HPDE6-E6E7 (cell line): ENCODE measurements around the gene ART1.
A peak's percentile ranks its signal among the peaks of the same experiment; 100 is the strongest.

Experiments
- DNase-seq: peaks from one replicate; pipeline ENCODE4 v3.0.0; 2011; ENCODE audit warnings: missing footprints; ENCODE audit errors: extremely low spot score

ART1 gene

GRCh38 chr11:3665336-3666022 is 20.6 kb downstream of the ART1 start:
- DNase-seq = no peak

- DNase-seq = no peak
Measured at GRCh38 chr11:3666023-3666530, 21.1 kb downstream of the ART1 start.

- no peak for DNase-seq
Measured at GRCh38 chr11:3667149-3668035, 22.5 kb downstream of the ART1 start.

GRCh38 chr11:3669128-3669527 is 24.2 kb downstream of the ART1 start:
- DNase-seq = no peak

- DNase-seq = no peak
Measured at GRCh38 chr11:3669742-3670183, 24.8 kb downstream of the ART1 start.

GRCh38 chr11:3671334-3672254 is 26.7 kb downstream of the ART1 start, which contains the start of gene CHRNA10:
CHRNA10 (minus strand) TSS chr11:3671384; CDS start chr11:3671312, 72 bp downstream.
- no peak for DNase-seq

GRCh38 chr11:3674189-3674588 is 29.3 kb downstream of the ART1 start:
- peak; percentile 87 for DNase-seq

- DNase-seq = no peak
Measured at GRCh38 chr11:3675971-3676370, 31.0 kb downstream of the ART1 start.

- DNase-seq = no peak
Measured at GRCh38 chr11:3679077-3679476, 34.1 kb downstream of the ART1 start.

- no peak for DNase-seq
Measured at GRCh38 chr11:3683039-3683438, 38.1 kb downstream of the ART1 start.

- DNase-seq = no peak
Measured at GRCh38 chr11:3684129-3684818, 39.3 kb downstream of the ART1 start.

GRCh38 chr11:3684819-3685172 is 39.9 kb downstream of the ART1 start:
- no peak for DNase-seq

- no peak for DNase-seq
Measured at GRCh38 chr11:3685923-3686322, 41.0 kb downstream of the ART1 start.

- no peak for DNase-seq
Measured at GRCh38 chr11:3686751-3687150, 41.8 kb downstream of the ART1 start.

GRCh38 chr11:3700410-3700809 is 55.5 kb downstream of the ART1 start:
- no peak for DNase-seq

GRCh38 chr11:3700910-3701309 is 56.0 kb downstream of the ART1 start:
- DNase-seq = no peak

GRCh38 chr11:3703383-3703782 is 58.5 kb downstream of the ART1 start:
- DNase-seq = no peak

GRCh38 chr11:3707176-3707575 is 62.2 kb downstream of the ART1 start:
- no peak for DNase-seq

GRCh38 chr11:3709977-3710376 is 65.0 kb downstream of the ART1 start:
- no peak for DNase-seq

- no peak for DNase-seq
Measured at GRCh38 chr11:3710485-3711259, 65.7 kb downstream of the ART1 start.
